Ammon's horn (tissue), 1 donor: Measurements from ENCODE around the gene GRID1.
"Not testable (repeated sequence)": the region's sequence is repeated elsewhere in the genome, so short reads cannot be mapped to it uniquely, and the experiment has no call there.

ENCODE experiments used
- DNase-seq: peaks from one replicate; pipeline ENCODE4 v3.0.0-alpha.2; 2016; ENCODE audit warnings: low spot score

GRID1 gene

DNA sequence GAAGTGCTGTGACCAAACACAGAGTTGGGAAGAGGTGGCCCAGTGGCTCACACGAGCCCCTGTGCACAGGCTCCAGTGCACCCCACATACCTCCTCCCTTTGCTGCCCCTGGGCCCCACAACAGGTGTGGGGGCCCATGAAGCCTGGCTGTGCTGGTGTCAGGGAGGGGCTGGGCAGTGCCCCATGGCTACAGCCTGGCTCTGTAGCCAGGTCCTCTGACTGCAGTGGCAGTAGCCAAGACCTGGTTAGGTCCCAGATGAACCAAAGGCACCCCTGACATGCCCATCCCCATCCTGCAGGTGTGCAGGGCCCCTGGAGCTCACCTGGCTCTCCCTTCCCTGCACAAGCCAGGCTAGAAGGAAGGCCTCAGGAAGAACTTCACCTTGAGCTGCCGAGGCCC lies 176.3 kb downstream of the GRID1 start:
- no peak for DNase-seq

DNA sequence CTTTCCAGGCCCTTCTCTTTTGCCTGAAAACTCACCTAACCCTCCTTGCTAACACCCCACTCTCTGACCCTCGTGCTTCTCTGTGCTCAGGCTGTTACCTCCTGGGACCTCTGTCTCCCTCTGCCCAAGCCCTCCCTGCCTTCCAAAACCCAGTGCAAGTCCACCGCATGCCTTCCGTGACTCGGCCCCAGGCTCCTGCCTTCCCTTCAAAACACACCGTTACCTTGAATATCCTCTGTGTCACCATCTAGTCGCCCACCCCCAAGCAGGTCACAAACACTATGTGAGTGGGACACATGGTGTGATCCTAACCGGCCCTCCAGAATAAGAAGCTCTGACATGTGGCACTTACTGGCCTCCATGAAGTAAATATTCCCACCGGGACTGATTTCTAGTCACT lies 176.7 kb downstream of the GRID1 start:
- no peak for DNase-seq

DNA sequence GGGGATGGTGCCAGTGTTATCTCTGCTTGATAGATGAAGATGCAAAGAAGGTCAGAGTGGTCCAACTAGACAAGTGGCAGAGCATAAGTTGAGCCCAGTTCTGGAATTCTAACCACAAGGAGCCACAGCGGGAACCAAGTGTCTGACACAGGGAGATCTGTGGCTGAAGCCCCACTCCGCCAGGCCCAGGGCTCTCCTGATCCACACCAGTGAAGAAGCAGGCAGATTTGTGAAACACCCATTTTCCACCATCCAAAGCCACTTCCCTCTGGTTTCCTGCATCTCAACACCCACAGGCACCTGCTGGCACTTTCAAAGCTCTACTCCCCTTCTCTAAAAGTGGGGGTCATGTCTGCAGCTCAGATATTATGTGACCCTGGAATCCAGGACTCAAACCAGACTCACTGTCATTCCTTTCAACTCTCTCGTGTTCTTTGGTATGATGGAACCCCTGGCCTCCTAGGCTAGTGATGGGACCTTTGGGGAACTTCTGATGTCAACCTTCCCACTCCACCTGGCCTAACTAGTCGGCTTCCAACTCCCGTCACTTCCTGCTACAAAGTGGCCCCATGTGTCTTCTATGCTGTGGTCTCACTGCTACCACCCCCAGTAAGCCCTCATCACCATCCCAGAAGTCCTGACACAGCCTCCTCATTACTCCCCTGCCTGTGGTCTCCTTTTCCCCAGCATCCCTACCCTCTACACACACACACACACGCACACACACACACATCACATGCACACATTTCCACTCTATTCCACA lies 177.6 kb downstream of the GRID1 start:
- DNase-seq: no peak

DNA sequence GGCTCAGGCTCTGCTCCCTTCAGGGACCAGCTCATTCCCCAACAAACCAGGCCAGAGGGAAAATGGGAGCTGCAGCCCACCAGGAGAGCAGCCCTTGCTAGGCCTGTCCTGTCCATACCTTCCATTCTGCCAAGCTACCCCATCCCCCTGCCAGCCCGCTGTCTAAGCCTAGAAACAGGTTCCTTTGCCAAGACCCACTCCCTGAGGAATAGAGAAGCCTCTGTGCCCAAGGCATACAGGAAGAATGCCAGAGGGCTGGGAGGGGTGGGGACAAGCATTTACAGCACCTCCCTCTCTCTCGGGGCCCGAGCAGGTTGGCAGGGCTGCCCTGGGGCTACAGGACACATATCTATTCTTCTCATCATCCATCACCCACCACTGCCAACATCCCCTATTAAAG lies 178.3 kb downstream of the GRID1 start:
- DNase-seq: peak; percentile 78

DNA sequence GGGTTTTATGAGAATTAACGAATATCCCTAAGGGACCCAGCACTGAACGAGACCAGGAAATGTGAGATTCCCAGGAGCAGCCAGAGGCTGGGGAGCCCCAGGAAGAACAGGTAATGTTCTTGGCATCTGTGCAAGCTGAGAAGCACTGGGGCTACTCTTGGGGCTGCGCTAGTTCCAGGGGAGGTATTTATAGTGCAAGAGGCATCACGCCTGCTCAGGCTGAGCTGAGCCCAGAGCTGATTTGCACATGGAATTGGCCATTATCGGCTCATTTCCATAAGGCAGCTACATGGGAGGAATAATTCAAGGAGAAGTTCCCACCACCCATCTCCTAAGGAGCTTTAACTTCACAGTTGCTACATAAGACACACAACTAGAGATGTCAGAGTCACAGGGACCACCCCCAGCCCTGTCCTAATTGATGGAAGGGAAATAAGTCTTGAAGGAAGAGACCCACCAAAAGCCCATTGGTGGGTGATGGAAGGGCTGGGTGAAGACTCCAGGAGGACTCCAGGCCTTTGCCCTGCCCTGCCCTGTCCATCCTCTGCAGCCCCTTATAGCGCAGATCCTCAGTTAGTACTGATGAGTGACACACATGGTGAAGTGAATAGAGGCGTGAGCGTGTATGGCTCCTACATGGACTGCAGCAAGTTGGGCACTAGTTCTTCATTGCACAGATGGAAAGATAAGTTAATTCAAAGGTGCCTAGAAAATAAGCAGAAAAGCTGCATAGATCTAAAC lies 178.9 kb downstream of the GRID1 start:
- no peak for DNase-seq

DNA sequence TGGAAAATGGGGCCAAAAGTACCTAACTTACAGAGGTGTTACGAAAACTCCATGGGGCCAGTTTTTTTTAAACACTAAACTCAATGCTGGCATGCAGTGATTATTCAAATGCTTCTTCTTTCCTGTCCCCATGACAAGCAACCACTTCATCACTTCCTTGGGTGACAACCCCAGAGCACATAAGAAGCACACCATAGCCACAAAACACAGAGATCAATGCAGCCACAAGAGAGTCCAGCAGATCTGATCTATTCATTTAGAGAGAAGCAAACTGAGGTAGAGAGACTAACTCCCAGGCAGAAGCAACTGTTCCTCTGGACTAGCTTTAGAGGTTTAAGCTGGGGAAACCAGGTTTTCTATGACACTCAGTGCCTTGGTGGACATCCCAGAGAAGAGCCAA lies 180.0 kb downstream of the GRID1 start:
- no peak for DNase-seq

DNA sequence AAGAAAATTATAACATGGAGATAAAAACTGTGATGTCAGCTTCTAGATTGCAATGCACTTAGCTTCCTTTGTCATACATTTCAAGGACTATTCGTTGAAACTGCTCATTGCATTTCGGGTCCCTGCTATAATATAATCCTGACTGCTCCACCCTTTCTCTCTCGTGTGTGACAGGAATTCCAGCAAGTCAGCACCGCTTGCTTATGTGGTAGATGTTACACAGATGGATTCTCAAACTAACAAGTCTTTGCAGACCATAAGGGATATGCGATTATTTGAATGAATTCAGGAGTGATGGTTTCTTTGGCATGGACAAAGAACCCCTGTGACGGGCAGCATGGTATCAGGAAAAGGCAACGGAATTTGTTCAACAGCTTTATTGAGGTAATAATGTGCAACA lies 184.0 kb downstream of the GRID1 start:
- no peak for DNase-seq

DNA sequence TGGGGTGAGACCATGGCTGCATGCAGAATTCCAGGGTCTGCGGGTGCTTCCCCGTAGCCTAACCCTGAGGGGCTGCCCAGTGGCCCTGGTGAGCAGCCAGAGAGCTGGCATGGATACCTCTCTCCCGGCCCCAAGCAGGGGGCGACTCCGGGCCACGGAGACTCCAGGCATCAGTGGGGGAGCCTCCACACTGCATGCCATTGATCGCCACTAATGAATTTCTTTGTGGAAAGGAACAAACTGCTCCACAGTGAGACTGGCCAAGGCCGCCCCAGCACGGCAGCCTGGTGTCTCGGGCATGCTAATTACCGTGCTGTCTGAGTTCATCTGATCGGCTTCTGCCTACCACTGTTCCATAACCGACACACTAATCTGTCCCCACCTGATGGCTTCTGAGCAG lies 184.4 kb downstream of the GRID1 start:
- peak; percentile 93 for DNase-seq

DNA sequence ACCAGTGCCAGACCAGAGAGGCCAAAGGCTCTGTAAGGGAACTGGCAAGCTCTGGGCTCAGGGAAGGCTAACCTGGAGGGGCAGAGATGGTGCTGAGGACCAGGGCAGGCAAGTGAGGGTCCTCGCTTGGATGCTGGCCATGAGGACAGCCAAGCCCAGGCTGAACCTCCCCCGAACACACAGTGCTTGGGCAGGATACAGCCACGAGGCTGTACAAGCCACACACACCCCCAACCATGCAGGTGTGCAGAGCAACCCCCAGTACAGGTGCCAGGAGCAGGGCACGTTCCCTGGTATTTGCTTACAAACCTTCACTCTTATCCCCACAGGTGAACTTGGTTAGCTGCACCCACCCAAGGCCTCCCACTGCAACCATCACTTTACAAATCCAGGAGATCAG lies 185.7 kb downstream of the GRID1 start:
- no peak for DNase-seq

DNA sequence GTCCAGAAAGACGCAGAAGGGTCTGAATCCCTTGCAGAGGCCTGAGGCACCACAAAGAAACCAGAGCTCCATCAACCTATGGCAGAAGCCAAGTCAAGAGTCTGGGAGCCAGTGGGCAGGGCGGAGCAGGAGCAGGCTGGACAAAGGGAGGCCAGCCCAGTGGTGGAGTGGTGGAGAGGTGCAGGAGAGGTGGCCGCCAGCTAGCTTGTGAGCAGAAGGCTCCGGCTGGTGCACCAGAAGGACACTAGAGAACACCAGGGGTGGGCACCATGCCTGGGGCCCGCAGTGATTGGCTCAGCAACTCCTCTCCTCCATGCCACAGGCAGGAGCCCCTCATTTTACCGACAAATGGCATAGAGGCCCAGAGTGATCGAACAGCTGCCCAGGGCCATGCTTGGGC lies 186.6 kb downstream of the GRID1 start:
- no peak for DNase-seq

DNA sequence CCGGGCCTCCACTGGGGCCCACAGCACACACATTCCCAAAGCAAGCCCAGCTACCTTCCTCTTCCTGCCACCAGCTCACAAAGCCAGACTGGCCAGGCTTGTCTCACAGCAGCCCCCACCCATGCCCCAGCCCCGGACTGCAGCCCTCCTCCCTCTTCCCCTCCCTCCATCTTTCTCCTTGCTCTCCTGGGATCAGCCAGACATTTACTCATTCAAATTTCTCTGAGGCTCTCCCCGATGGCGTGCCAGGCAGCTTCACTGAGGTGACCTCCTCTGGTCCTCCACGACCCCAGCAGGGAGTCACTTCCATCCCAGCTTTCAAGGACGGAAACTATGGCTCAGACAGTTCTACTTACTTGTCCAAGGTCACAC lies 187.5 kb downstream of the GRID1 start:
- DNase-seq: no peak

DNA sequence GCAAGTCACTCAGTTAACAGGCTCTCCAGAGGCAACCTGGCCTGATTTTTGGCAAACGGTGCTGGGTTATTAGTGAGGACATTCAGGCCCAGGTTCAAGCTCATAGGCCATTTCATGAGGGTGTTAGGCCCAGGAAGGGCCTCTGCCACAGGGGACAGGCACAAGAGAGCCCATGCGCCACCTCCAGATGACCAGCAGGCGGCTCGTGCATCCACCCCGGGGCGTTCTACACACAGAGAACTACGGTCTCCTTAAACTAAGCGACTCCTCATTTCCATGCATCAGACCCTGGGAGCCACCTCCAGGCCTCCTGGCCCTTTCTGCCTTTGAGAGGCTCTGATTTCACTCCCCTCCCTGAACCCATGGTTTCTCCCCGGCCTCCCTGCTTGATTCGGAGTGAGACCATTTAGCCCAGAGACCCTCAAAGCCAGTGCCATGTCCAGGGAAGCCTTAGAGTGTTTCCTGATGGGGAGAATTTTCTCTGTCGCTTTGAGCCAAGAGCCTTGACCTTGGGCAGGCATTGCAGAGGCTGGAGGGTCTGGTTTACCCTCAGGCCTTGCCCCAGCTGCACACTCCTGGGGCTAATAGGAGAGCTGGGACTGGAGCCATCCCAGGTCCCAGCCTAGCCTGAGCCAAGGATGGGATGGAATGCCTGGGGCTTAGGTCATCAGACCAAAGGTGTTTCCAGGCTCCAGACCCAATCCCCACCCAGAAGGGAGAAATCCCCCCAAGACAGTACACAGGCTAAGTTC lies 188.0 kb downstream of the GRID1 start:
- DNase-seq: no peak

DNA sequence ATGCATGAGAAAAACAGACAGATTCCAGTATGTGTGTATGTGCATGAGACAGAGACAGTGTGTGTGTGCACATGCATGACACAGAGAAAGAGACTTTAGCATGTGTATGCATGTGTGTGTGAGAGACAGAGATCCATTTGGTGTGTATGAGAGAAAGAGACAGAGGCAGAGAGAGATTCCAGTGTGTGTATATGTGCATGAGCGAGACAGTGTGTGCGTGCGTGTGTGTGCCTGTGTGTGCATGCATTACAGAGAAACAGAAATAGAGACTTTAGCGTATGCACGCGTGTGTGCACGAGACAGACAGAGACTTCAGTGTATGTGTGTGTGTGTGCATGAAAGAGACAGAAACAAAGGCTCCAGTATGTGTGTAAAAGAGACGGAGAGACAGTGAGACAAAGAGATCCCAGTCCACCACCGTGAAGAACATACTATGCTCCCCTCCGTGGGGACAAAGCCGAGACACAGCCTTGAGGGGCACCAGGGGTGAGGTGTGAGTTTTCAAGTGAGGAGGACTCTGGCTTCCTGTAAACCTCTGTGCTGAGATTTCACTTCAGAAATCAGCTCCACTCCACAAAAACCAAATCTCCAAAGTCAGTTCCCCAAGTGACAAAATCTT lies 188.9 kb downstream of the GRID1 start:
- DNase-seq: peak; percentile 30

DNA sequence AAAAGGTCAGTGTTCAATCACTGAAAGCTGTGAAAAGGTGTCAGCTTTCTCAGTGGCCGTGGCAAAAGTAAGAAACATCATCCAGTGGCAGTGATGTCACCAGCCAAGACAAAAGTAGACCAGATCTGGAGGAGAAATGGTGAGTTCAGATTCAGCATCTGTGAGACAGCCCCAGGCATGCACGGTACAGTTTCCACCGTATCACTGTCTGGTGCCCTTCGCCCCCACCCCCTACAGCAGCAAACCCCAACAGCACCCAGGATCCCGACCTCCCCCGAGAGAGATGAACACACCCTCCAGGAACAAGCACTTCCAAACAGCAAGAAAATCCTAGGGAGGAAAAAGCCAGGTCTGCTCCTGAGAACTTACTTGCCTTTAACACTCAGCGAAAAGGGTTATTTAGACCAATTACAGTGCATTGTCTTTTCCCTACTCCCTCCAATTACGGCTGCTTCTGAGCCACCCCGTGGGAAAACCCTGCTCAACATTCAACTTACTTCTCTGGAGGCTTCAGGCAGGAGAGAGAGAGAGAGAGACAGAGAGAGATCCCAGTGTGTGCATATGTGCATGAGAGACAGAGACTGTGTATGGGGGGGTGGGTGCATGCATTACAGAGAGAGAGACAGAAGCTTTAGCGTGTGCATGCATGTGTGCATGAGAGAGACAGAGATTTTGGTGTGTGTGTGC lies 189.6 kb downstream of the GRID1 start:
- no peak for DNase-seq

DNA sequence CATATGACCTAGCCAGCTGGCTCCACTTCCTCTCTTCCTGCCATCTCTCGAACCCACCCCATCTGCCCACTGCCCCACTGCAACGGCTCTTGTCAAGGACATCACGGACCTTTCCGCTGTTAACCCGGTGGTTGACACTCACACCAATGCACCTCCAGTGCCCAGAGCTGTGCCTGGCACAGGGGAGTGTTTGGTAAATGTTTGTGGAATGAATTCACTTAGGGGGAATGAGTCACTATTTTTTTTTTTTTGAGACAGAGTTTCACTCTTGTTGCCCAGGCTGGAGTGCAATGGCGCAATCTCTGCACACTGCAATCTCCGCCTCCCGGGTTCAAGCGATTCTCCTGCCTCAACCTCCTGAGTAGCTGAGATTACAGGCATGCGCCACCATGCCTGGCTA lies 191.1 kb downstream of the GRID1 start:
- DNase-seq: not testable (repeated sequence)

DNA sequence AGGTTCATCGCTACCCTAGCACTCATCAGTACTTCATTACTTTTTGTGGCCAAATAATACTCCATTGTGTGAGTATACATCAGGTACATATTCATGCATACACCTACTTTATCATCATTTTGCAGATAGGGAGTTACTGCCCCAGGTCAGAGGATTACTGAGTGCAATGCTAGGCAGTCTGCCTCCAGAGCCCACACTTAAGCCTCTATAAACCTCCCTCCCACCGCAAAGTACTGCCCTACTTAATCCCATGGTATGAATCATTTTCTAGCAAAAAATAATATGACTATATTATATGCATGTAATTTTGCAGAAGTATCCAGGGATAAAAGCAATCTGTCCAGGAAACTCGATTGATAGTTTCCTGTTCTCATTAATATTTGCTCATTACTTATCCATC lies 194.3 kb downstream of the GRID1 start:
- no peak for DNase-seq

DNA sequence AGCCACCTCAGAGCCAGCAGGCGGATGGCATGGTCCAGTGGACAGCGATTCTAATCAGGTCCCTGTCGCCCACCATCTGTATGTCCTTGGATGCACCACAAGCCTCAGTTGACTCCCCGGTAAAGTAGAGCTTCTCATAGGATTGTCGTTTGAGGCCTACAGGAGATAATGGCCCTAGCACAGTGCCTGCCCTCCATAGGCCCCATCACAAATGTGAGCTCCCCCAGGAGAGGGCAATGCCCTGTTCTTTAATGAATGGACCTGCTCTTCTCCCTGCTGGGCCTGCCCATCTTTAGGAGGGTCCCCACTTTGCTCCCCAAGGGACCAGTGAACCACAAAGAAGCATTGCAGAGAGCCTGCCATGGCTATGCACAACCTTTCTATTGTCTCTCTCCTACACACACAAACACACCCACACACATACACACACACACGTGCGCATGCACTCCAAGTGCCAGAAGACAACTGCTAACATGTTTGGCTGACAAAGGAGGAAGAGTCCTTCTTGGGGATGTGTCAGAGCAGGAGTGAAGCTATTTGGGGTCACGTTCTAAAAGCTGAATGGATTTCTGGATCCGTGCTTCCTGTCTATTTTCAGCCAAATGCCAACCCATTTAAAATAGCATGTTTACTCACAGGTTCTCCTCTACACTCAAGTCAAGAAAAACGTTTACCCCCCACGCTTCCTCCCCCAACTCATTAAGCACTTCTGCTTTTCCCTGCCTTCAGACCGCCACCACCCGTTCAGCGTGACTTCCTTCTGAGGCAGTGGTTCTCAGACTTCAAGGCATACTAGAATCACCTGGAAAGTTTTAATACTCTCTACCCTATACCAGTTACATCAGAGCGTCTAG lies 196.1 kb downstream of the GRID1 start:
- no peak for DNase-seq

DNA sequence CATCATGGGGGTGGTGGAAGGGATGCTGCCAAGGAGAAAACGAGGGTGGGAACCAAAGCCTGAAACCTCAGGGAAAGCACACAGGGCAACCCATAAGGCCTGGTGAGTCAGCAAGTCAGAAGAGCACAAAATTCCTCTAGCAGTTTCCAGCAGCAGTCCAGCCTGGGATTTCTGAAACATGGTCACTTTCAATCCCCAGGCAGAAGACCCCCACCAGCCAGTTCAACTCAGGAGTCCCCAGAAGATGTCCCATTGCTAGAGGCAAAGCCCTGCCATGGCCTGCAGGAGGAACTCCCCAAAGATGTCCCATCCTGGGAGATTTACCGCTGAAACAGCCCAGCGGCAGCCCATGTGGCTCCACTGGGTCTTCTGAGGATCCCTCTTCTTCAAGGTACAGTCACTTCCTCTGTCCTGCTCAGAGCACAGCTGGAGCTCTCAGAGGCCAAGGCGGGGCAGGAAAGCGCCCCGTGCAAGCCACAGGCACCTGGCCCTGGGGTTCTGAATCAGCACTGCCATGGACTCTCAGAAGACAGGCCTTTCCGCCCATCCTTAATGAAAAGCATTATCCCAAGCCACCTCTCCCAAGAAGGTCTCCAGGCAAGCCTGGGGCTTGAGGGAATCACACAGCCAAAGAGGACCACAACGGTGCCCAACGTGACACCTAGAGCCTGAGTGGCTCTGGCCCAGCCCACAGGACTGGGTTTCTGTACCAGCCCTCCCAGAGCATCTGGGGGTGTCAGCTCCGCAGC lies 196.9 kb downstream of the GRID1 start:
- no peak for DNase-seq

DNA sequence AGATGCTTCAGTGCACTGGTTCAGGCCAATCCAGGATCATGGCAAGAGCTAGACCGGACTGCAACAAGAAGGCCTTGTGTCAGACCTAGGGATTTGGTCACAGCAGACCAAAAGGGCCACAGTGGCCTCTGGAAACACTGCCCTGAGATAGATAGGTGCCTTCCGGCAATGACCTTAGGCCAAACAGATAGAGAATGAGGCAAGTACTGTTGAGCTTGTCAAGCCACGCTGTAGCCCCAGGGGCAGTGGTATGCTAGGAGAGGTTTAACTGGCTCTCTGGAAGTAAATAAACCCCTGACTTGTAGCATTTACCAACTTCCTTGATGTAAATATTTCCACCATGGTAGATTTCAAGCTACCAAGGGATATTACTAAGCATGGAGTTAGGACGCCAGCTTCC lies 197.5 kb downstream of the GRID1 start:
- DNase-seq: no peak

DNA sequence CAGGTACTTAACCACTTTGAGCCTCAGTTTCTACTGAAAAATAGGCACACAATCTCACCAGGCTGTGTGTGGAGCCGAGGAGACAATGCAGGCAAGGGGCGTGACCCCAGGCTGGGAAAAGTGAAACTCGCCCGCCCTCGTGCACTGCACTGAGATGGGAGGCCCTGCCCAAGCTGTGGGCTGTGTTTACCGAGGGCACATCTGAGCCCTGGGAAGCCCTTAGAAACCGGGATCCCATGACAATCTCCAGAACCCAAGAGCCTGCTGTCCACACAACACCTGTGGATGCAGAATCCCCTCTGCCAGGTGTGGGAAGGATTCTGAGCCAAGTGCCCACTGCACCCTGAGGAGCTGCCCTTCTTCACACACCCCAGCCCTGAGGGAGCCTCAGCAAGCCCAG lies 198.3 kb downstream of the GRID1 start:
- no peak for DNase-seq
